Panc1 (cell line): Measurements from ENCODE around the gene PAWR. TPM values are rescaled to one million over a fixed set of nuclear protein-coding genes. Genes with fewer than 3 reads are reported as not detected.

ENCODE experiments used
- ATAC-seq: fragments of 200-7000 bp; cut with Tn5 transposase; 2 replicates; pipeline ENCODE4 v1.9.1; 2020; ENCODE audit warnings: mild to moderate bottlenecking, moderate library complexity
- BruUV-seq: library from RNA; stranded (reverse); fragments of 400-500 nt; replicated peaks from 2 replicates; lab custom pipeline; 2021; lab: Mats Ljungman, UMichigan
- CTCF ChIA-PET: fragments of 300-600 bp; sonication (Branson Sonifier 250); formaldehyde crosslinking; loops from one replicate; lab custom pipeline; 2022; ENCODE audit warnings: antibody characterized with exemption; lab: Charles Lee
- POLR2A ChIA-PET: fragments of 300-600 bp; sonication (Branson Sonifier 250); formaldehyde crosslinking; loops from one replicate; lab custom pipeline; 2022; ENCODE audit warnings: antibody characterized with exemption; lab: Charles Lee
- DNase-seq: peaks from one replicate; pipeline ENCODE4 v3.0.0-alpha.2; 2010; ENCODE audit warnings: low read depth, low spot score
- H3K27ac ChIP-seq: 2 replicates; pipeline ENCODE4 v1.5.1; 2011; ENCODE audit warnings: mild to moderate bottlenecking, low read length, inconsistent platforms
- H3K27me3 ChIP-seq: fragments of 200-500 bp; sonication (Bioruptor generic); 2 replicates; pipeline ENCODE4 v1.6.0; 2014; ENCODE audit warnings: low read length, inconsistent platforms; ENCODE audit not compliant: control insufficient read depth, insufficient read depth
- H3K36me3 ChIP-seq: fragments of 200-500 bp; sonication (Bioruptor generic); 2 replicates; pipeline ENCODE4 v1.5.1; 2014; ENCODE audit warnings: inconsistent platforms, mild to moderate bottlenecking, low read length, moderate library complexity; ENCODE audit not compliant: control insufficient read depth, insufficient read depth
- H3K4me1 ChIP-seq: 2 replicates; pipeline ENCODE4 v1.5.1; 2011; ENCODE audit warnings: inconsistent platforms, mild to moderate bottlenecking, low read length, moderate library complexity; ENCODE audit not compliant: control insufficient read depth, insufficient read depth
- H3K4me3 ChIP-seq, 2 experiments: 2 replicates each; pipeline ENCODE4 v1.5.1; 2011 to 2012; ENCODE audit warnings: low read depth in 2 of 2, low read length in 2 of 2, mild to moderate bottlenecking in 2 of 2, inconsistent platforms in 1 of 2, moderate library complexity in 1 of 2
- H3K9me3 ChIP-seq: fragments of 200-500 bp; sonication (Bioruptor generic); 2 replicates; pipeline ENCODE4 v1.5.1; 2014; ENCODE audit warnings: low read depth, mild to moderate bottlenecking, inconsistent platforms, low read length, moderate library complexity; ENCODE audit not compliant: control insufficient read depth, insufficient read depth
- POLR2AphosphoS5 ChIP-seq: IDR thresholded peaks from 2 replicates; pipeline ENCODE4 v1.6.1; 2012; ENCODE audit warnings: mild to moderate bottlenecking, low read depth, low read length, moderate library complexity
- SIN3A ChIP-seq: IDR thresholded peaks from 2 replicates; pipeline ENCODE4 v1.6.1; 2012; ENCODE audit warnings: low read depth, mild to moderate bottlenecking, low read length, moderate library complexity, borderline replicate concordance; ENCODE audit not compliant: insufficient read depth
- TCF7L2 ChIP-seq: IDR thresholded peaks from 2 replicates; pipeline ENCODE4 v1.6.1; 2011; ENCODE audit warnings: mild to moderate bottlenecking, low read depth, low read length, inconsistent platforms
- in situ Hi-C: cut with HindIII; loops from 2 replicates; pipeline ENCODE4 v1.10.0; 2016; ENCODE audit warnings: low sequenced_read_pairs, low pct_unique_long_range_greater_than_20kb
- intact Hi-C: fragments of 100-400 bp; cut with micrococcal nuclease; formaldehyde crosslinking; loops from one replicate; pipeline ENCODE4 v1.10.0; 2022; ENCODE audit not compliant: unreplicated experiment
- total RNA-seq: library from RNA; stranded (reverse); gene quantifications from one replicate; pipeline ENCODE4 v1.2.1, GENCODE V29; 2021; ENCODE audit not compliant: unreplicated experiment
- TF ChIP-seq, protein P1 (sequence below): fragments of 450-650 bp; IDR thresholded peaks from 2 replicates; pipeline ENCODE4 v1.5.1; 2017; ENCODE audit warnings: mild to moderate bottlenecking
- TF ChIP-seq, protein P2 (sequence below), 2 experiments: IDR thresholded peaks; 2 replicates each; pipeline ENCODE4 v1.6.1; 2011 to 2012; ENCODE audit warnings: low read depth in 2 of 2, control low read depth in 1 of 2, low read length in 1 of 2, mild to moderate bottlenecking in 1 of 2, moderate library complexity in 1 of 2; ENCODE audit not compliant: insufficient read depth in 1 of 2

PAWR gene
- total RNA-seq, 1 experiment from 2014 or later, result 142 TPM

DNA sequence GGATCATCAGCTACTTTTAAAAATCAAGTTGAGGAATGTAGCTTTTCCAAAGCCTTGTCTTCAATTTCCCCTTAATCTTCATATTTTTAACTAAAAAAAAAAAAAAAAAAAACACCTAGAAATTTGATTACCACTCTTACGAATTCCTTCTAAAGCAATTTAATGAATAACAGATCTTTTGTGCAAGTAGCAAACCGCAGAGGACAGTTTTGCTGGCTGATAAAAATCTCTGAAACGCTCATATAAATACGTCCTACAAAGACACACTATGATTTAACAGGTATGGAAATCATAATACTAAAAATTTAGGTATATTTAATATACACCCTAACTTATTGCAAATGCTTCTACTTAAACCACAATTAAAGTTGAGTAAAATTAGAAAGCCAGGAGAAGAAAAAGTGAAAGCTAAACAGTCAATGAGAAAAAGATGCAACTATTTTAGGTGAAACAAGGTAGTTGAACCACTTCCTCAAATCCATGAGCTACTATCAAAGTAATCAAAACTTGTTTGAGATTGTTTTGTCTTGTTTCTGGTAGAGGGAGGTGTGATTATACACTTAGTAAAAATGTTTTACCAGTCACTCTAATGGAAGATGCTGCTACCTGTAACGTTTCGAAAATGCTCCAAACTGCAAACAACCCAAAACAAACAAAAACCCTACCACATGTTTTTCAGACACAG is 2.2 kb downstream of the PAWR start:
- no TSS peak for BruUV-seq
- ATAC-seq (no peak), DNase-seq (no peak)
- H3K36me3 ChIP-seq, result no peaks in the 10 kb centered on the region; the same call in none of the 2 replicates
- ChIA-PET CTCF (interaction anchor here (0.7 kb wide), 1 partner anchor 17 kb away, joined by 3 read pairs; no protein-coding TSS in a partner anchor), POLR2A (no interaction called here)
- H3K9me3 ChIP-seq, result no peaks in the 10 kb centered on the region
- H3K4me1 ChIP-seq, result peaks cover 48% of the 10 kb centered on the region
- intact Hi-C loops, result loop anchor here (5.0 to 10.0 kb wide), 2 partner anchors 64 to 131 kb away; no protein-coding TSS in a partner anchor
- no peak for TF ChIP-seq SIN3A
- no peak for TF ChIP-seq POLR2AphosphoS5
- TF ChIP-seq, protein P1, sequence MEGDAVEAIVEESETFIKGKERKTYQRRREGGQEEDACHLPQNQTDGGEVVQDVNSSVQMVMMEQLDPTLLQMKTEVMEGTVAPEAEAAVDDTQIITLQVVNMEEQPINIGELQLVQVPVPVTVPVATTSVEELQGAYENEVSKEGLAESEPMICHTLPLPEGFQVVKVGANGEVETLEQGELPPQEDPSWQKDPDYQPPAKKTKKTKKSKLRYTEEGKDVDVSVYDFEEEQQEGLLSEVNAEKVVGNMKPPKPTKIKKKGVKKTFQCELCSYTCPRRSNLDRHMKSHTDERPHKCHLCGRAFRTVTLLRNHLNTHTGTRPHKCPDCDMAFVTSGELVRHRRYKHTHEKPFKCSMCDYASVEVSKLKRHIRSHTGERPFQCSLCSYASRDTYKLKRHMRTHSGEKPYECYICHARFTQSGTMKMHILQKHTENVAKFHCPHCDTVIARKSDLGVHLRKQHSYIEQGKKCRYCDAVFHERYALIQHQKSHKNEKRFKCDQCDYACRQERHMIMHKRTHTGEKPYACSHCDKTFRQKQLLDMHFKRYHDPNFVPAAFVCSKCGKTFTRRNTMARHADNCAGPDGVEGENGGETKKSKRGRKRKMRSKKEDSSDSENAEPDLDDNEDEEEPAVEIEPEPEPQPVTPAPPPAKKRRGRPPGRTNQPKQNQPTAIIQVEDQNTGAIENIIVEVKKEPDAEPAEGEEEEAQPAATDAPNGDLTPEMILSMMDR, result no peak
- TF ChIP-seq, protein P2, sequence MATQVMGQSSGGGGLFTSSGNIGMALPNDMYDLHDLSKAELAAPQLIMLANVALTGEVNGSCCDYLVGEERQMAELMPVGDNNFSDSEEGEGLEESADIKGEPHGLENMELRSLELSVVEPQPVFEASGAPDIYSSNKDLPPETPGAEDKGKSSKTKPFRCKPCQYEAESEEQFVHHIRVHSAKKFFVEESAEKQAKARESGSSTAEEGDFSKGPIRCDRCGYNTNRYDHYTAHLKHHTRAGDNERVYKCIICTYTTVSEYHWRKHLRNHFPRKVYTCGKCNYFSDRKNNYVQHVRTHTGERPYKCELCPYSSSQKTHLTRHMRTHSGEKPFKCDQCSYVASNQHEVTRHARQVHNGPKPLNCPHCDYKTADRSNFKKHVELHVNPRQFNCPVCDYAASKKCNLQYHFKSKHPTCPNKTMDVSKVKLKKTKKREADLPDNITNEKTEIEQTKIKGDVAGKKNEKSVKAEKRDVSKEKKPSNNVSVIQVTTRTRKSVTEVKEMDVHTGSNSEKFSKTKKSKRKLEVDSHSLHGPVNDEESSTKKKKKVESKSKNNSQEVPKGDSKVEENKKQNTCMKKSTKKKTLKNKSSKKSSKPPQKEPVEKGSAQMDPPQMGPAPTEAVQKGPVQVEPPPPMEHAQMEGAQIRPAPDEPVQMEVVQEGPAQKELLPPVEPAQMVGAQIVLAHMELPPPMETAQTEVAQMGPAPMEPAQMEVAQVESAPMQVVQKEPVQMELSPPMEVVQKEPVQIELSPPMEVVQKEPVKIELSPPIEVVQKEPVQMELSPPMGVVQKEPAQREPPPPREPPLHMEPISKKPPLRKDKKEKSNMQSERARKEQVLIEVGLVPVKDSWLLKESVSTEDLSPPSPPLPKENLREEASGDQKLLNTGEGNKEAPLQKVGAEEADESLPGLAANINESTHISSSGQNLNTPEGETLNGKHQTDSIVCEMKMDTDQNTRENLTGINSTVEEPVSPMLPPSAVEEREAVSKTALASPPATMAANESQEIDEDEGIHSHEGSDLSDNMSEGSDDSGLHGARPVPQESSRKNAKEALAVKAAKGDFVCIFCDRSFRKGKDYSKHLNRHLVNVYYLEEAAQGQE (IDR thresholded peaks at IDR 0.05; ENCODE audit: insufficient read depth in 1 of 2, low read depth in 2 of 2, low read length in 1 of 2), result no peak
- no peaks in the 10 kb centered on the region for H3K27me3 ChIP-seq
- in situ Hi-C loops, result no loop called here
- H3K27ac ChIP-seq, result peak overlapping the region; percentile 94
- peak overlapping the region; percentile 71 to 73 for H3K4me3 ChIP-seq

DNA sequence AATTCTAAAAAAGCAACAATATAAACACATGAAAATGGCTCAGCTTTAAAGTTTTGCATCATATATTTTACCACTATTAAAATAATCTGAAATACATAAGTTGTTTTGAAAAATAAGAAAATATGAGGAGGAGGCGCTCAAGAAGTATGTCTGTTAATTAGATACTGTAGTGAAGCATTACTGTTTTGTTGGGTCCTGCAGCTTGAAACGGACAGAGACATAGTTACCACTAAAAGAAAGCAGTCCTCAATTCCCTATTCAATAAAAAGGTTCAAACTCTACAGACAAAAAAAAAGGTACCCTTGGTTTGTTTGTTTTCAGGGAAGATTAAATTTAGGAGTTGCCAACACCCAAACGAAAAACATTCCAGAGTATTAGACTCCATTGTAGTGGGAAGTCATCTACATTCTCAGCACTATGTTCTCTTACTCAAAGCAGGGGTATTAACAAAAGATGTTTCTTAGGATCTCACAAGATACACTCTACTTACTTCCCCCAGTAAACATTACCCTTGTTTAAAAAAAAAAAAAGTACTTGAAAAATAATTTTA is 3.0 kb downstream of the PAWR start:
- peak overlapping the region; percentile 94 for H3K27ac ChIP-seq
- ChIA-PET POLR2A (interaction anchor here (0.7 kb wide), 1 partner anchor 745 kb away, joined by 3 read pairs; no protein-coding TSS in a partner anchor), CTCF (interaction anchor here (0.7 kb wide), 1 partner anchor 17 kb away, joined by 3 read pairs; no protein-coding TSS in a partner anchor)
- no peaks in the 10 kb centered on the region; the same call in none of the 2 replicates for H3K36me3 ChIP-seq
- H3K4me1 ChIP-seq, result peaks cover 48% of the 10 kb centered on the region
- intact Hi-C loops, result loop anchor here (5.0 to 10.0 kb wide), 2 partner anchors 63 to 130 kb away; no protein-coding TSS in a partner anchor
- TSS peak; percentile 54 for BruUV-seq
- H3K9me3 ChIP-seq, result no peaks in the 10 kb centered on the region
- no peak for ATAC-seq
- H3K27me3 ChIP-seq, result no peaks in the 10 kb centered on the region
- in situ Hi-C loops, result no loop called here
- DNase-seq, result no peak
- peak overlapping the region; percentile 71 to 73 for H3K4me3 ChIP-seq
- TF ChIP-seq POLR2AphosphoS5 (no peak), SIN3A (no peak), TCF7L2 (no peak)
- TF ChIP-seq, protein P2 (IDR thresholded peaks at IDR 0.05; ENCODE audit: insufficient read depth in 1 of 2, low read depth in 2 of 2, low read length in 1 of 2), result no peak
- TF ChIP-seq, protein P1, result no peak
